Gastrocnemius medialis (tissue), 4 donors: ENCODE measurements around the gene NTRK3. TPM values are rescaled to one million over a fixed set of nuclear protein-coding genes. Genes with fewer than 3 reads are reported as not detected.

Experiments
- ATAC-seq, 2 donors: fragments of 150-250 bp; one replicate each; pipeline ENCODE4 v1.9.1; 2016
- DNase-seq, 2 donors: peaks; one replicate each; pipeline ENCODE4 v3.0.0-alpha.2; 2019
- H3K27ac ChIP-seq, 4 donors: fragments of 200-600 bp; sonication (generic); 1 replicate in 1 of 4; 2 replicates in 3 of 4; pipeline ENCODE4 v1.5.1; 2016 to 2018; ENCODE audit warnings: mild to moderate bottlenecking in 2 of 4, moderate library complexity in 1 of 4
- H3K27me3 ChIP-seq, 3 donors: fragments of 200-600 bp; sonication (generic) in 2 of 3; 1 replicate in 1 of 3; 2 replicates in 2 of 3; pipeline versions ENCODE4 v1.5.1 to v1.6.0; 2016 to 2019; ENCODE audit warnings: mild to moderate bottlenecking in 1 of 3, moderate library complexity in 1 of 3
- H3K36me3 ChIP-seq, 2 donors: fragments of 200-600 bp; sonication (generic) in 1 of 2; one replicate each; pipeline ENCODE4 v1.5.1; 2017 to 2018
- H3K4me1 ChIP-seq, 2 donors: fragments of 200-600 bp; sonication (generic) in 1 of 2; one replicate each; pipeline ENCODE4 v1.5.1; 2016 to 2017; ENCODE audit warnings: mild to moderate bottlenecking in 2 of 2
- H3K4me3 ChIP-seq, 4 donors: fragments of 200-600 bp; sonication (generic) in 3 of 4; 1 replicate in 1 of 4; 2 replicates in 3 of 4; pipeline ENCODE4 v1.5.1; 2016 to 2019; ENCODE audit warnings: mild to moderate bottlenecking in 2 of 4
- H3K9me3 ChIP-seq, 3 donors: fragments of 200-600 bp; sonication (generic) in 2 of 3; 1 replicate in 1 of 3; 2 replicates in 2 of 3; pipeline ENCODE4 v1.5.1; 2016 to 2019
- POLR2A ChIP-seq, 2 donors: fragments of 450-650 bp; IDR thresholded peaks; one replicate each; pipeline ENCODE4 v1.6.1; 2017; ENCODE audit warnings: antibody characterized with exemption in 2 of 2, mild to moderate bottlenecking in 2 of 2, moderate library complexity in 2 of 2
- in situ Hi-C, 4 donors: fragments of 200-750 bp; cut with MboI; loops; one replicate each; pipeline versions ENCODE4 v1.15.0 to v1.8.0; 2017; ENCODE audit warnings: low sequenced_read_pairs in 4 of 4
- intact Hi-C: fragments of 100-400 bp; cut with DNase I; formaldehyde crosslinking; loops from one replicate; pipeline ENCODE4 v1.15.1; 2023; ENCODE audit warnings: low total_unique reads
- total RNA-seq, 4 donors: library from RNA; depleted of rRNA; stranded (reverse); fragments of >200 nt; gene quantifications; one replicate each; pipeline versions ENCODE4 v1.1.0 to v1.2.3, GENCODE V29; 2016
- TF ChIP-seq, protein P1 (sequence below), 5 experiments: fragments of 450-650 bp in 3 of 5; fragments of 200-600 bp in 2 of 5; sonication (generic) in 2 of 5; IDR thresholded peaks in 4 of 5; conservative IDR thresholded peaks in 1 of 5; 1 replicate in 4 of 5; 2 replicates in 1 of 5; pipeline ENCODE4 v1.5.1; 2016 to 2019; ENCODE audit warnings: antibody characterized with exemption in 5 of 5, mild to moderate bottlenecking in 3 of 5, moderate library complexity in 3 of 5

The NTRK3 gene
- total RNA-seq, 4 donors from 2014 or later, result 0.61 to 2.7 (median 0.77) TPM

DNA sequence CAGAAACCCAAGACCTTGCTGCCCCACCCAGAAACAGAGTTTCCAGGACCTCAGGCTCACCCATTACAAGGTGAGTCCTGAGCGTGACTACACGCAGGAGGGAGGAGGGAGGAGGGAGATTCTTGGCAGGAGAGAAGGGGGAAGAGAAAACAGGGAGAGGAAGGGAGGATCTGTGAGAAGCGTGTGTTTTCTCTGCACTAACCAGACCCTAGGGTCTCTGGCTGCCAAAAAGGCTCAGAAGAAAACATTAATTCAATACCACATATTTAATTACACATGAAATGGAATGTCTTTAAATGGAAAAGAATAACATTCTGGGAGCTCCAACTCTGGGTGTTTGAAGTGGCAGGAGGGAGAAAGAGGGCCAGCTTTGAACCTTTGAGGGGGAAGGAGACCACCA lies 309.0 kb downstream of the NTRK3 start:
- no peak overlapping the region for H3K4me3 ChIP-seq
- ATAC-seq (no peak), DNase-seq (no peak)
- TF ChIP-seq, protein P1, sequence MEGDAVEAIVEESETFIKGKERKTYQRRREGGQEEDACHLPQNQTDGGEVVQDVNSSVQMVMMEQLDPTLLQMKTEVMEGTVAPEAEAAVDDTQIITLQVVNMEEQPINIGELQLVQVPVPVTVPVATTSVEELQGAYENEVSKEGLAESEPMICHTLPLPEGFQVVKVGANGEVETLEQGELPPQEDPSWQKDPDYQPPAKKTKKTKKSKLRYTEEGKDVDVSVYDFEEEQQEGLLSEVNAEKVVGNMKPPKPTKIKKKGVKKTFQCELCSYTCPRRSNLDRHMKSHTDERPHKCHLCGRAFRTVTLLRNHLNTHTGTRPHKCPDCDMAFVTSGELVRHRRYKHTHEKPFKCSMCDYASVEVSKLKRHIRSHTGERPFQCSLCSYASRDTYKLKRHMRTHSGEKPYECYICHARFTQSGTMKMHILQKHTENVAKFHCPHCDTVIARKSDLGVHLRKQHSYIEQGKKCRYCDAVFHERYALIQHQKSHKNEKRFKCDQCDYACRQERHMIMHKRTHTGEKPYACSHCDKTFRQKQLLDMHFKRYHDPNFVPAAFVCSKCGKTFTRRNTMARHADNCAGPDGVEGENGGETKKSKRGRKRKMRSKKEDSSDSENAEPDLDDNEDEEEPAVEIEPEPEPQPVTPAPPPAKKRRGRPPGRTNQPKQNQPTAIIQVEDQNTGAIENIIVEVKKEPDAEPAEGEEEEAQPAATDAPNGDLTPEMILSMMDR (IDR thresholded peaks at IDR 0.05 in 4 of 5, conservative IDR thresholded peaks at IDR 0.05 in 1 of 5), result no peak
- no peak for TF ChIP-seq POLR2A (IDR thresholded peaks at IDR 0.05)
- peaks cover 8 to 31% of the 10 kb centered on the region in 2 donors for H3K4me1 ChIP-seq
- no peaks in the 10 kb centered on the region for H3K36me3 ChIP-seq
- H3K9me3 ChIP-seq, result no peaks in the 10 kb centered on the region
- intact Hi-C loops, result no loop called here
- in situ Hi-C loops, result no loop called here
- H3K27me3 ChIP-seq, result no peaks in the 10 kb centered on the region
- H3K27ac ChIP-seq, result peak overlapping the region in 2 of 4 donors; percentile 34 to 77

DNA sequence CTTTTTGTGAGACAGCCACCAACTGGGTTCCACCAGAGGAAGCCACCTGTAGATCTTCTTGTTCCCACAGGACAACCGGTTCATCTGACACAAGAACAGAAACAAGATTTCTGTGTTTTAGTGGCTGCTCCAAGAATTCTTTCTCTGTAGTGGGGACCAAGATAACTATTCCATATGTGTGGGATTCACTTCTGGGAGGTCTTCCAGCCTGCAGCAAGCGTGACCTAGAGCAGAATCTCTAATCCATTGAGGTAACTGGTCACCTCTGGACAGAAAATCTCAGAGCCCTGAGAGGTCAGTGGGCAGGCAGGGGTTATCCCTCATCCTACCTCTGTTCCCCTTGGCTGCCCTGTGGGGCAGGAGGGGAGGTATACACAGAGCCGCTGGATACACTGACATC lies 311.3 kb downstream of the NTRK3 start:
- Histone ChIP-seq H3K27ac (peak overlapping the region; percentile 29 to 68 (median 64)), H3K4me1 (peaks cover 8 to 30% of the 10 kb centered on the region in 2 donors), H3K4me3 (no peak overlapping the region), H3K9me3 (no peaks in the 10 kb centered on the region), H3K27me3 (no peaks in the 10 kb centered on the region), H3K36me3 (no peaks in the 10 kb centered on the region)
- in situ Hi-C loops, result no loop called here
- DNase-seq (no peak), ATAC-seq (no peak)
- intact Hi-C loops, result no loop called here
- TF ChIP-seq POLR2A (IDR thresholded peaks at IDR 0.05), result no peak
- TF ChIP-seq, protein P1 (IDR thresholded peaks at IDR 0.05 in 4 of 5, conservative IDR thresholded peaks at IDR 0.05 in 1 of 5), result no peak

DNA sequence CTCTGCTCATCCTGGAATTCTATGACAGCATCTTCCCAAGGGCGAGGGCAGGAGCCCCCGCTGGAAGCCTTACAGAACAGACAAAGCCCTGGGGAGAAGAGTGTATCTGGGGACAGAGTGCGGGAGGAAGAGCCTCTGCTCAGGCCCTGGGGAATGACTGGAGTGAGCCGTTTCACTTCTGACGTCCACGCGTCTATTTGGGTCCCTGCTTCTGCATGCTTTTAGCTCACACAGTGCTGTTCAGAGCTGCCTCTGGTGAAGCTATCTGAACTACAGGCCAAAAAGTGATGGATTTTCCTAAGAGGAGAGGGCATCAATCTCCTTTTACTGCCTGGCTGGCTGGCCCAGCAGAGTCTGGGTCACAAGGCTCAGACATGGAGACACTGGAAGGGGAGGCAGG lies 311.8 kb downstream of the NTRK3 start:
- no peaks in the 10 kb centered on the region for H3K9me3 ChIP-seq
- intact Hi-C loops (no loop called here), in situ Hi-C loops (no loop called here)
- no peaks in the 10 kb centered on the region for H3K36me3 ChIP-seq
- ATAC-seq, result peak in 1 of 2 donors; percentile 31
- TF ChIP-seq, protein P1 (IDR thresholded peaks at IDR 0.05 in 4 of 5, conservative IDR thresholded peaks at IDR 0.05 in 1 of 5), result no peak
- TF ChIP-seq POLR2A (IDR thresholded peaks at IDR 0.05), result no peak
- H3K4me3 ChIP-seq, result no peak overlapping the region
- H3K4me1 ChIP-seq, result peaks cover 5 to 24% of the 10 kb centered on the region in 2 donors
- H3K27me3 ChIP-seq, result no peaks in the 10 kb centered on the region
- H3K27ac ChIP-seq, result peak overlapping the region; percentile 29 to 68 (median 64)
- peak in 1 of 2 donors; percentile 29 for DNase-seq

DNA sequence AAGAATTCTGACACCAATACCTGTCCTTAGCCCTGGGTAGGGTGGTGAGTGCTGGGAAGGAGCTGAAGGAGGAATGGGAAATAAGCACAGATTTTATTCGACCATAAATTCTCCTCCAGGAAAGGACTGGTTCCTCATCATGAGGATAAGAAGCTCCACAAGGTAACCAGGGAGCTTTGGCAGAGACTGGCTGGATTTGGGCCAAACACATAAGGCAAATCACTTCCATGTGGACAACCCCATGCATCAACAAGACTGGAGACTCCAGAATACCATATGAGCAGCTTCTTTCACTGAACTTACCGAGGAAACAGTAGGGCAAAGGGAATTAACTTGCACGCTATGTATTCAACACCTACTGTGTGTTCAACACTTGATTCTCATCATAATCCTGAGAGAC lies 312.5 kb downstream of the NTRK3 start:
- Histone ChIP-seq H3K36me3 (no peaks in the 10 kb centered on the region), H3K4me1 (peaks cover under 1 to 19% of the 10 kb centered on the region in 2 donors), H3K9me3 (no peaks in the 10 kb centered on the region), H3K4me3 (no peak overlapping the region), H3K27me3 (no peaks in the 10 kb centered on the region), H3K27ac (peak overlapping the region in 3 of 4 donors; percentile 24 to 65 (median 58))
- intact Hi-C loops (no loop called here), in situ Hi-C loops (no loop called here)
- ATAC-seq (no peak), DNase-seq (no peak)
- no peak for TF ChIP-seq POLR2A (IDR thresholded peaks at IDR 0.05)
- TF ChIP-seq, protein P1 (IDR thresholded peaks at IDR 0.05 in 4 of 5, conservative IDR thresholded peaks at IDR 0.05 in 1 of 5), result no peak

DNA sequence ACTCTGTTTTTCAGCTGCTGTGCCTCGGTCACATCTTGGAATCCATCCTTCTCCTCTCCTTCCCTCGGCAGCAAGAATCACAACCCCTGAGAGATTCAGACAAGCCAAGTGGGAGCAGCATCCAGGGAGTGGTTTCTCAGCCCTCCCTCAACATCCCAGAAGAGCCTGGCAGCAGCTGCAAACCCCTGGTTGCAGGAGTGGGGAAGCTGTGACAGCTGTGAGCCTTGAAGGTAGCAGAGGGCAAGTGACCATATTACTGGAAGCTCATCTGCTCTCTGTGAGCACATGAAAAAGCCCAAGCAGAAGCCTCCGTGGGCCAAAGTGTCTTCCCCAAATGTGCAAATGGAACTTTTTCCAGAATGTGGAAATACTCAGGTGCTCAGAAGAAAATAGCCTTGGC lies 312.9 kb downstream of the NTRK3 start:
- Histone ChIP-seq H3K9me3 (no peaks in the 10 kb centered on the region), H3K4me1 (peaks cover 0 to 15% of the 10 kb centered on the region in 2 donors), H3K4me3 (no peak overlapping the region), H3K27ac (peak overlapping the region in 3 of 4 donors; percentile 24 to 65 (median 58)), H3K36me3 (no peaks in the 10 kb centered on the region), H3K27me3 (no peaks in the 10 kb centered on the region)
- no peak for DNase-seq
- in situ Hi-C loops (no loop called here), intact Hi-C loops (no loop called here)
- no peak for ATAC-seq
- TF ChIP-seq, protein P1 (IDR thresholded peaks at IDR 0.05 in 4 of 5, conservative IDR thresholded peaks at IDR 0.05 in 1 of 5), result no peak
- TF ChIP-seq POLR2A (IDR thresholded peaks at IDR 0.05), result no peak
